ENCODE measurements around the gene ATXN7.

DNA sequence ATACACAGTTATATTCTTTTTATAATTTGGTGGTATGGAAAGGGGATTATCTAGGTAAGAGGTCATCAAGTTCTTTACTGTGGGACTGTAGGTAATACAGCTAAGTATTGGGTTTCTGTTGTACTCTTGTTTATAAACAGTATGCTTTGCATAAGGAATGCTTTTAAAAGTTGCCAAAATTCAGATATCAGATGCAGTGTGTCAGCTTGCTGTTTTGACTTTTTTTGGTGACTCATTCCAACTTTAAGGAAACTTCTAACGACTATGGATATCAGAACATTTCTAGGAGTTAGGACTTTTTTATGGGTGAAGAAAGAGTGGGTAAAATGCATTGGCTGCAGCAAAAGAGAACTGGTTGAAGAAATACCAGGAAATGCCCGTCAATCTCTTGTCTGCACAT is 45.8 kb downstream of the ATXN7 start:
- TF ChIP-seq POLR2A (IDR thresholded peaks at IDR 0.05) = no peak
- TF ChIP-seq, protein P1, sequence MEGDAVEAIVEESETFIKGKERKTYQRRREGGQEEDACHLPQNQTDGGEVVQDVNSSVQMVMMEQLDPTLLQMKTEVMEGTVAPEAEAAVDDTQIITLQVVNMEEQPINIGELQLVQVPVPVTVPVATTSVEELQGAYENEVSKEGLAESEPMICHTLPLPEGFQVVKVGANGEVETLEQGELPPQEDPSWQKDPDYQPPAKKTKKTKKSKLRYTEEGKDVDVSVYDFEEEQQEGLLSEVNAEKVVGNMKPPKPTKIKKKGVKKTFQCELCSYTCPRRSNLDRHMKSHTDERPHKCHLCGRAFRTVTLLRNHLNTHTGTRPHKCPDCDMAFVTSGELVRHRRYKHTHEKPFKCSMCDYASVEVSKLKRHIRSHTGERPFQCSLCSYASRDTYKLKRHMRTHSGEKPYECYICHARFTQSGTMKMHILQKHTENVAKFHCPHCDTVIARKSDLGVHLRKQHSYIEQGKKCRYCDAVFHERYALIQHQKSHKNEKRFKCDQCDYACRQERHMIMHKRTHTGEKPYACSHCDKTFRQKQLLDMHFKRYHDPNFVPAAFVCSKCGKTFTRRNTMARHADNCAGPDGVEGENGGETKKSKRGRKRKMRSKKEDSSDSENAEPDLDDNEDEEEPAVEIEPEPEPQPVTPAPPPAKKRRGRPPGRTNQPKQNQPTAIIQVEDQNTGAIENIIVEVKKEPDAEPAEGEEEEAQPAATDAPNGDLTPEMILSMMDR (IDR thresholded peaks at IDR 0.05) = no peak
